ENCODE measurements around the gene SEPTIN3. TPM values are rescaled to one million over a fixed set of nuclear protein-coding genes. Genes with fewer than 3 reads are reported as not detected.

SEPTIN3 gene
- total RNA-seq, 1 donor from 2014 or later, result not detected

DNA sequence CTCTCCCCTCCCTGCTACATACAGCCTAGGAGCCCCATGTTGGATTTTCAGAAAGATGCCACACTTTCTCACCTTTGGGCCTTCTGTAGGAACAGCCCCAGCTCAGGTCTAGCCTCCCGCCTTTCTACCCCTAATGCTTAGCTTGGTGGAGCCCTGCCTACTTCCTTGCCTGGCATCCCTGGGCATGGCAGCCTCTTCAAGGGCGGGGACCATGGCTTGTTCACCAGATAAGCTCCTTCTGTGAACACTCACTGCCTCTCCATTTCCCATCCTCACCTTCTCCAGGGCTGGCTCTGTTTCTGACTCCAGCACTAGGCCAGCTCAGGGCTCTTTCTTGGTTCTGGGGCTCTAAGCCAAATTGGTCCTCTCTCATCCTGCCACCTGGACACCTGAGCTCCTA is 1.4 kb downstream of the SEPTIN3 start:
- intact Hi-C loops (cut with DNase I), result no loop called here
- no peak for DNase-seq (ENCODE audit: low spot score)

GRCh38 chr22:41971431-41971830 is 2.2 kb downstream of the SEPTIN3 start:
- intact Hi-C loops (cut with DNase I), result no loop called here

DNA sequence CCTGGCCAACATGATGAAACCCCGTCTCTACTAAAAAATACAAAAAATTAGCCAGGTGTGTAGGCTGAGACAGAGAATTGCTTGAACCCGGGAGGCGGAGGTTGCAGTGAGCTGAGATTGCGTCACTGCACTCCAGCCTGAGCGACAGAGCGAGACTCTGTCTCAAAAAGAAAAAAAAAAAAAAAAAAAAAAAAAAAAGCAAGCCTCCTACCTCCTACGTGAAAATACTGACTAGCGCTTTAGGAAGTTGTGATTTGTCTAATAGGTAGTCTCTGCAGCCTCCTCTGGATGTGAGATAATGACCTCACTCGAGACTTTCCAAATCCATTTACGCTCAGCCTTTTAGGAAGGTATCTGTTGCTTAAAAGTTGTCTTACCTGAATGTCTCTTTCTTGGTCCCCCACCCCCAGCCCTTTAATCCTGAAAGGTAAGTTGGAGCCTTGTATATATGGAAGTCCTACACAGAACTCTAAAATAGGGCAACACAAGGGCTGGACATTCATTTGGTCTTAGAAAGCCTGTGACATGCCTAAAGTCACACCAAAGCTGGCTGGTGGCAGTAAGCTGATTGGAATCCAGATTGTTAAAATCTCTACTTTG is 5.5 kb downstream of the SEPTIN3 start:
- intact Hi-C loops (cut with DNase I), result no loop called here
- no peak for DNase-seq (ENCODE audit: low spot score)

More at GRCh38 chr22:41971431-41971830, 2.2 kb downstream of the SEPTIN3 start:
- DNase-seq (ENCODE audit: low spot score), result no peak

DNA sequence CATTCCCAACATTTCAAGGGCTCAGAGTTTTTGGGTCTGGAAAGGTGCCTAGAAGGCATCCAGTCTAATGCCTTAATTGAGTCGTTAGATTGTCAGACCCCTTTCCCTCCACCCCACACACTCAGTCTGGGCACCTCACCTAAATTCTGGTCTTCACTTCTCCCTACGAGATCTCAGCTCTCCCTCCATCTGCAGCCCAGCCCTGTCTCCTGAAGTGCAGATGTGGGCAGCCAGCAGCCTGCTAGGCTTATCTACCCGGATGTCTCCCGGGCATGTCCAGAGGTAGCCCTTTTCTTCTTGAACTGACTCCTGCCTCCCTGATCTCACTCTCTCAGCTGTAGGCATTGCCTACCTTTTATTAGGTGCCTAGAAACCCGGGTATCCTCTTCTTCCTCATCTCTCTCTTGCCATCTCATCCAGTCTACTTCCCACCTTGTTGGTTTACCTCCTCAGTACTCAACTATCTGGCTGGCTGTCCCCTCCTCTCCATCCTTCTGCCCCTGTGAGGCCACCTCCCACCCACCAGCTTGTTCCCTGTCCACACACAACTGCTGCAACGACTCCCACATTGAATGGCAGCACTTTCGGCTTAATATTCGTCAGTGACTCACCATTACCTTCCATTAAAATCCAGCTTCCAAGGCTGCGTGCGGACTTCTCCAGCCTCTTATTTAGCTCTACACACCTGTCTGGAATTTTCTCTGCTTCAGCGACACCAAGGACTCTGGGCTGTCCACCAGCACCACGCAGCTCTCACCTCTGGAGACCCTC is 6.2 kb downstream of the SEPTIN3 start:
- DNase-seq (ENCODE audit: low spot score), result no peak
- intact Hi-C loops (cut with DNase I), result no loop called here

DNA sequence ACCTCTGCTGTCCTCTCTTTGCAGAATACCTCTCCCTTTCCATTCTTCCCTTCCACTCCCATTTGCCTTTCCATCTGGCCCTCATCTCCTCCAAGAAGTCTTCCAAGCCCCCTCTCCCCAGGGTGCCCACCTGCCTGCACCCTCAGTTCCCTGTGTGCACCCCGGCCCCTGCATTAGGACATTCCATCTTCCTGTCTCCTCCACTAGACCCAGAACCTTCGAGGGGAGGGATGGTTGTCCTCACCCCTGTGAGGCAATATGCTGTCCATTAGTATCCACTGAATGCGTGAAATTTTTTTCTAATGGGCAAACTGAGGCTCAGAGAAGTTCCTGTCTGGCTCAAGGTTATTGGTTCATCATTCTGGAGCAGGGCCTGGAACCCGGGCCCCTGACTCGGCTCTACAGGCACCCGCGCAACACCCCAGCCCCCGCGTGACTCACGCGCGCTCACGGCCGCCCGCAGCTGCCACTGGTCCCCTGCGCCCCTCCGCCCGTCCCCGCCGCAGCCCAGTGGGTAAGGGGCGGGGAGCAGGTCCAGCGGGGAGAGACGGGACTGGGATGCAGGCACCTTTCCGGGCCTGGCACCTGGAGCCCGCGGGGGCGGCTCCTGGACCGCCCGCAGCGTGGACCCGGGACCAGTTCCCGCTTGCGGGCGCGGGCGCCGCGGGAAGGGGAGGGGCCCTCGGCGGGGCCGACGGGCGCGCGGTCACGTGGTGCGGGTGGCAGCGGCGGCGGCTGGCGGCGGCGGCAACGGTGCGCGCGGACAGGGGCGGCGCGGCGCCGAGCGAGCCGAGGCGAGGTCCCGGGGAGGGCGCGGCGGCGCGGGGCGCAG is 7.0 kb downstream of the SEPTIN3 start:
- intact Hi-C loops (cut with DNase I), result no loop called here
- no peak for DNase-seq (ENCODE audit: low spot score)

DNA sequence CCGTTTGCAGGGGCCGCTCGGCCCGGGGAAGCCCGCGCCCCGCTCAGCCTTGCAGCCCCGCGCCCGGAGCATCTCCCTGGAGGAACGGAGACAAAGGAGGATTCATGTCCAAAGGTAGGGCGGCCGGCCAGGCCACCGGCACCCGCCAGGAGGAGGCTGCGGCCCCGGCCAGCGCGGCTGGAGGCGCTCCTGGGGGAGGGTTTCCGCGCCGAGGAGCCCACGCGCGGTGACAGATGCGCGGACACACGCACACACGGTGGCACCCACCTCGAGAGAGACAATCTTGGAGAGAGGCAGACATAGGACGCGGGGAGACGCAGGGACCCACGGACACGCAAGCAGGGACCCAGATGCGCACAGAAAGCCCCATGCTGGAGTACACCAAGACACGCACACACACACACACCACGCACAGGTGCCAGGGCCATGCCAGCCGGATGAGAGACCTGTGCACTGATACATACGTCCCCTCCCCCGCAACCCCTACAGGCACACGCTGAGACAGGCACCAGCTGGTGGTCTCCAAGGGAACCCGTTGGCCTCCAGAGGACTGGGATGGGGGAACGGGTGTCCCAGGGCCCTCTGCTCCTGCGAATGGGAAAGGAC is 7.8 kb downstream of the SEPTIN3 start:
- intact Hi-C loops (cut with DNase I), result no loop called here

GRCh38 chr22:41978732-41979131 is 9.5 kb downstream of the SEPTIN3 start:
- no peak for DNase-seq (ENCODE audit: low spot score)
- intact Hi-C loops (cut with DNase I), result no loop called here

More for the DNA sequence above, 7.8 kb downstream of the SEPTIN3 start:
- no peak for DNase-seq (ENCODE audit: low spot score)

DNA sequence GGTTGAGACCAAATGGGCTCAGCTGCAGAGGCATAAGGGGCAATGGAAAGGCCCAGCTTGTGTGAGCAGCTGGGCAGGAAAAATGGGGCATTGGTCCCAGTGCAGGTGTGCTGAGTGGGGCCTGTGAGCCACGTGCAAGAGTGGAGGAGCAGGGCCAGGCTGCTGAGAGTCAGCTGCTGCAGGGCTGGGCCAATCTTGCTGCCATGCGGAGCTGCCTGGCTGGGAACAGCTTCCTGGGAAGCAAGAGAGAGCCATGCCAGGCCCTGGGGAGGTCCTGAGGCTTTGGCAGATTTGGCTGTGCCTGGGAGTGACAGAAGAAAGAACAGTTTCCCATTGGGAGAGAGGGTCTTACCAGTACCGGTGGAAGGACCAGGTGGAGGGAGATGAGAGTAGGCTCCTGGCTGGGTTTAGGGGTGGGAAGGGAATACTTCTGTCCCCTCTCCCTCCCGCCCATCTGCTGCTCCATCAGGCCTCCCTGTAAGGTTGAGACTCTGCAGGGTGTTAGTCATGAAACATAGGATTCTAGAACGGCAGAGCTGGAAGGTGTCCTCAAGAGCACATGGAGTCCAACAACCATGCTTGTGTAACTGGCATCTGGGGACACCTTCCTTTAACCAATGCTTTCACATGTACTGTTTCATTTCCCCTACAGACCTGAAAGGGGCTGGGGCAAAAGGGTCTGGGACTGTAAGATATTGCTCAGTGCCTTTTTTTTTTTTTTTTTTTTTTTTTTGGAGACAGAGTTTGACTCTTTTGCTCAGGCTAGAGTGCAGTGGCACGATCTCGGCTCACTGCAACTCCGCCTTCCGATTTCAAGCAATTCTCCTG is 10.4 kb downstream of the SEPTIN3 start:
- DNase-seq (ENCODE audit: low spot score), result no peak
- intact Hi-C loops (cut with DNase I), result no loop called here

GRCh38 chr22:41982865-41983264 is 13.6 kb downstream of the SEPTIN3 start:
- intact Hi-C loops (cut with DNase I), result no loop called here

GRCh38 chr22:41983513-41984405 is 14.5 kb downstream of the SEPTIN3 start:
- intact Hi-C loops (cut with DNase I), result no loop called here
- DNase-seq (ENCODE audit: low spot score), result no peak

More at GRCh38 chr22:41982865-41983264, 13.6 kb downstream of the SEPTIN3 start:
- no peak for DNase-seq (ENCODE audit: low spot score)

DNA sequence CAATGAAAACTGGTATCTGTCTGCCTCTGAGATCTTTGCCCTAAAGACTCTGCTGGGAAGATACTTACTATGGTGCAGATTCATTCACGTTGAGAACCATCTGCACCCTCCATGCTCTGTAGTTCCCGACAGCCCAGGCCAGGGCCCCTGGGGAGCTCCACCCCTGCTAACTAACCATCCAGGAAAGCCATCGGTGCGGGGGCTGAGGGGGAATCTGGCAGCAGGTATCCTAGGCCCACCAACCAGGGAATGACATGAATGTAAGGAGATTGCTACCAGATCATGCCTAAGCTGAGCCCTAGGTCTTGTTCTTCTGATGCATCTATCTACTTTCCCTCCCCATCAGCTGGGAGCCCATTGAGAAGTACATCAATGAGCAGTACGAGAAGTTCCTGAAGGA is 18.0 kb downstream of the SEPTIN3 start:
- intact Hi-C loops (cut with DNase I), result no loop called here

DNA sequence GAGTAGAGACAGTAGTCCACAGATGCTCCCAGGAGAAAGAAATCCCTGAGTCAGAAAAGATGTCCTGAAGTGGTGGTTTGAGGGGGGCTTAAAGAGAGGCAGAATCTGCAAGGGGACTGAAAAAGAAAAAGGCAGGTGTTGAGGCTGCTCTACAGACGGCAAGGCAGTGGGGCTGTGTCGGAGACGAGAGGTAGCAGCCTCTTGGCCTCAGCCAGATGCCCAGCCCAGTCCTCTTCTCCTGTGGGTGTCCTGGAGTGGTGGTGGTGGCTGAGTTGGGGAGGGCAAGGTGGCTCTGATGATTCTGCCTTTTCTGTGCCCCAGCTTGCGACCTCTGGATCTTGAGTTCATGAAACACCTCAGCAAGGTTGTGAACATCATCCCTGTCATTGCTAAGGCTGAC is 20.0 kb downstream of the SEPTIN3 start:
- intact Hi-C loops (cut with DNase I), result no loop called here
- DNase-seq (ENCODE audit: low spot score), result no peak

More for the DNA sequence above, 18.0 kb downstream of the SEPTIN3 start:
- DNase-seq (ENCODE audit: low spot score), result no peak

DNA sequence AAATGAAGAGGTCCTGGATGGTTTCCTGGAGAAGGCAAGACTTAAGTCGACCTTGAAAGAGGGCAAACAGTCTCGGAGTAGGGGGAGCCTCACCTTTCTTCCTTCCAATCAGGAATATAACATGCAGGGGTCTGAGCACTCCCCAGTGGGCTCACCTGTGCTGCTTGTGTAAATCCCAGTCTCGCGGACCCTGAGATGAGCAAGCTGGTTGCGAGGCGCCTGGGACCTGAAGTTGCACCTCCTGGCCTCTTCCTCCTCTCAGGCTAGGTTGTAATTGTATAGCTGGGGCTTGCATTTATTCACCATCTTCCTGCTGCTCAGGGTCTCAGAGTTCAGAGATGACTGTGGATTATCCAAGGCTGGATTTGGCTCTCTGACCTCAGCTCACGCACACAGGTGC is 21.9 kb downstream of the SEPTIN3 start:
- no peak for DNase-seq (ENCODE audit: low spot score)
- intact Hi-C loops (cut with DNase I), result no loop called here

DNA sequence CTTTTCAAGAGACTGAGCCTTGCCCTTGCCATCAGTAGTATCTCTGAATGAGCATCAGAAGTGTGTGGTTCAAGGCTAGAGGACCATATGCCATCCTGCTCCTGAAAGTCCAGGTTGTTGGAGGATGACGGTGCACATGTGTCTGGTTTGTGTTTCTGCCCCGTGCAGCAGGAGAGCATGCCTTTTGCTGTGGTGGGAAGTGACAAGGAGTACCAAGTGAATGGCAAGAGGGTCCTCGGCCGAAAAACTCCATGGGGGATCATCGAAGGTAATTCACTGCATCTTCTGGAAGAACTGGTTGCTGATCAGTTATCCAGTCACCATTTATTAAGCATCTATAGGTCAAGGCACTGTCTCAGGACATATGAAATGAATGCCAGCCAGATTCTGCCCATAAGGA is 23.3 kb downstream of the SEPTIN3 start:
- intact Hi-C loops (cut with DNase I), result no loop called here
- DNase-seq (ENCODE audit: low spot score), result no peak

DNA sequence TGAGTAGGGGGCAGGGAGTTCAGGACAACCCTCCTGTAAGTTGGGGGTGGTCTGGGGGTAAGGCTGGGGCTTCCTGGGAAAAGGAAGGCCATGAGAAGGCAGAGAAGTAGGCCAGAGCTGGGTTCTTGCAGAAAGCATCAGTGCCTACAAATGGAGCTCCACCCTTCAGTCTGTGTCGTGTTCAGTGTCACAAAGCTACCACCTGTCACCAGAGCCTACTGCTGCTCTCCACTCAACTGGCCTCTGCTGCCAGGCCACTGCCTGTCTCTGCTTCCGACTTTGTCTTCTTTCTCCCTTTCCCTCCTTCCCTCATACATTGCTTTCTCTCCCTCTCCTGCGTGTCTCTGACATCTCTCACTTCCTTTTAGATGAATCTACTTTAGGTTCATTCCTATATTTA is 26.0 kb downstream of the SEPTIN3 start:
- no peak for DNase-seq (ENCODE audit: low spot score)
- intact Hi-C loops (cut with DNase I), result no loop called here

DNA sequence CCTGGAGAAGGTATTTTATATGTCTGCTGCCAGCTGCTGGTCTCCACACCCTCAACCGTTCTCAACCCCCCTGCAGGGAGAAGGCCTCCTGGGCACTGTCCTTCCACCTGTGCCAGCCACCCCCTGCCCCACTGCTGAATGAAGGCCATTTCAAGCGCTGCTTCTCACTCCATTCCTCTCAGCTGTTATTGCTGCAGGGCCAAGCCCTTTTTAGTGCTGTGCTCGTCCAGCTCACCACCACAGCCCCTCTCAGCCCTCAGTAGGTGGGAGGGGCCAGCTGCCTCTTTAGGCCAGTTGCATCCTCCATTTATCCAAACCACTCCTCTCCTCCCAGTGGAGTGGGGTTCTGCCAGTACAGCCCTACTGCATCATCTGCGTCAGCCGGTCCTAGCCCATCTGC is 27.6 kb downstream of the SEPTIN3 start:
- DNase-seq (ENCODE audit: low spot score), result no peak
- intact Hi-C loops (cut with DNase I), result no loop called here

DNA sequence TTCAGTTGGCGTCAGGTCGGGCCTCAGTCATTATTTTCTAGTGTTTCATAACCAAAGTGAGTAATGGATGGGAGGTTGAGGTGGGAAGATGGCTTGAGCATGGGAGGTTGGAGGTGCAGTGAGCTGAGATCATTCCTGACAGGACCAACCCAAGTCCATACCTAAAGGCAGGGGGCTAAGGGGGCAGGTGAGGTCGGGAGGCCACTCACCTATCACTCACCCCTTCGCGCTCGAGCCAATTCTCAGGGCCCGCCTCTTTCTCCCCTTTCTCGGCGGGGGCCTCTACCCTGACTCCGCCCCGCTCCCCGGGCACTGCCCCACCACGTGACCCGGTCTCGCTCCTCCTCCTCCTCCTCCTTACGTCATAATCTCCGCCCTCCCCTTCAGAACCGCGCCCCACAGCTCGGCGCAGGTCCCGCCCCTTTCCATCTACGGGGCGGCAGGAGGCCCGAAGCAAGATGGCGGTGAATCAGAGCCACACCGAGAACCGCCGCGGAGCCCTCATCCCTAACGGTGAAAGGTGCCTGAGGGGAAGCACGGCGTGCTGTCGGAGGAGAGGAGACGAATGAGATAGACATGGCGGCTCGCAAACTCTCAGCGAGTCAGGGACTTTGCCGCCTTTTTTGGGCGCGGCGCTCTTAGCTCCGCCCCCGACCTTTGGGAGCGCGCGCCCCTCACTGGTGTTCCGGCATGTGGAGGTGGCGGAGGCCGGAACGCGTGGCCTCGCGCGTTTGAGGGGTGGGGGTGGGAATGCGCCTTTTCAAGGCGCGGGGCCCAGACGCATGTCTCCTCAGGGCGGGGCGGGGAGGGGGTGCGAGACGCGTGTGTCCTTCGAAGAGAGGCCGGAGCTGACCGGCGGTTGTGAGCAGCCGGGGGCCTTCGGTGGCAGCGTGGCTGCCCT is 29.4 kb downstream of the SEPTIN3 start, which contains the start of gene WBP2NL:
Gene WBP2NL (plus strand): TSS at position 428 of the 901 bp plus-strand sequence. CDS start 31 bp downstream, at position 459.
- intact Hi-C loops (cut with DNase I), result no loop called here
- DNase-seq (ENCODE audit: low spot score), result peak; percentile 92

Data from cardiac septum (tissue), 1 donor.